T-helper 2 cell treated with Interferon-gamma antibody and Interleukin-4, amounts not matched to agents 5 μg/mL and 100 μg/mL, for 36 hours (primary cell): ENCODE results near the gene VPREB1.

Experiments used
- DNase-seq: peaks from one replicate; pipeline ENCODE4 v3.0.0; 2021; ENCODE audit warnings: low spot score
- H3K27ac Mint-ChIP-seq: one replicate; pipeline ENCODE4 v1.8.0; 2021; ENCODE audit warnings: mild to moderate bottlenecking, mixed read lengths
- H3K27me3 Mint-ChIP-seq: one replicate; pipeline ENCODE4 v1.8.0; 2021; ENCODE audit warnings: low read depth, mixed read lengths
- H3K36me3 Mint-ChIP-seq: one replicate; pipeline ENCODE4 v1.8.0; 2021; ENCODE audit warnings: low read depth, mixed read lengths
- H3K4me1 Mint-ChIP-seq: one replicate; pipeline ENCODE4 v1.8.0; 2021; ENCODE audit warnings: low read depth, mixed read lengths
- H3K4me3 Mint-ChIP-seq: one replicate; pipeline ENCODE4 v1.8.0; 2022; ENCODE audit warnings: mild to moderate bottlenecking, moderate library complexity, mixed read lengths
- H3K9me3 Mint-ChIP-seq: one replicate; pipeline ENCODE4 v1.8.0; 2021; ENCODE audit warnings: mixed read lengths

VPREB1 gene

DNA sequence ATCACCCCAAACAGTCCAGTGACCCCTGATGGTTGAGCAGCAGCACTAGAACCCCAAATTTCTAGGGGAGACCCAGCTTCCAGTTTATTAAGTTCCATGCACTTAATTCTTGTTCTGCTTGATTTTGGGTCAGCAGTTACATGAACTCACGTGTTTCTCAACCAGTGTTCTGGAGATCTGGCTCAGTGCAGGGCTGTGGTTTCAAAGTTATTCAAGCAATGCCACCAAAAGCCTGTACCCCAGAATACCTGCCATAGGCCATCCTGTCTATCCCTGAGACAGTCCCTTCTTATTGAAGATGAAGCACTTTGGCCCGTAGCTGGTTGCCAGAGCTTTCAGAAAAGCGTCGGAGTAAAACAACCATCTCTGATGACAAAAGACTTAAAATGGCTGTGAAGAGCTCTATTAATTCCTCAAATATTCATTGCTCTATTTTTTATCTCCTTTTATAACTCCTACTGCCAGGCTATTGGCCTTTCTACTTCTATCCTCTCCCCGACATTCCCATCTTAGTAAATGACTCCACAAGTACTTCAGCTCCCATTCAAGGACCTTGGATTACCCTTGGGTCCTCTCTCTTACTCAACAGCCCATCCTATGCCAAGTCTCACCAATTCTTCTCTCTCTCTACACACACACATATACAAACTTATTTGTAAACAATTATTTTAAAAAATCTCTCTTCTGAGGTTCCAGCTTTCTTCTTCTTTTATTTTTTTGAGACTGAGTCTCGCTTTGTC is 18.0 kb upstream of the VPREB1 start:
- no peak overlapping the region for H3K4me3 Mint-ChIP-seq
- no peak for DNase-seq
- H3K9me3 Mint-ChIP-seq = no peaks in the 10 kb centered on the region
- no peaks in the 10 kb centered on the region for H3K4me1 Mint-ChIP-seq
- H3K27ac Mint-ChIP-seq = no peak overlapping the region
- H3K36me3 Mint-ChIP-seq = no peaks in the 10 kb centered on the region
- H3K27me3 Mint-ChIP-seq = no peaks in the 10 kb centered on the region

DNA sequence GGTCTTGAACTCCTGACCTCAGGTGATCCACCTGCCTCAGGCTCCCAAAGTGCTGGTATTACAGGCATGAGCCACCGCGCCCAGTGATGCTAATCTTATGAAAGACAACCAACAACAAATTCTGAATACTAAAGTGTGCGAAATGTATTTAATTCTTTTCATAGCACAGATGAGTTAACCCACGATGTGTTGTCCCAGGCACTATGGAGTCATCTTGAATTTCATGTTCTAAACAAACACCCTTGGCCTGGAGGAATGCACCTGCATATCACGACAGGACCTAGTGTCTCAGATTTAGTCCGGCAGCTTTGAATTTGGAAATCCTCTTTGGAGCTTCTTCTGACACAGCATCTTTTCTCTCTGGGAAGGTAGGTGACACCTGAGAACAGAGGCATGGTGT is 16.2 kb upstream of the VPREB1 start:
- Mint-ChIP-seq H3K27ac (no peak overlapping the region), H3K9me3 (no peaks in the 10 kb centered on the region), H3K4me1 (no peaks in the 10 kb centered on the region)

DNA sequence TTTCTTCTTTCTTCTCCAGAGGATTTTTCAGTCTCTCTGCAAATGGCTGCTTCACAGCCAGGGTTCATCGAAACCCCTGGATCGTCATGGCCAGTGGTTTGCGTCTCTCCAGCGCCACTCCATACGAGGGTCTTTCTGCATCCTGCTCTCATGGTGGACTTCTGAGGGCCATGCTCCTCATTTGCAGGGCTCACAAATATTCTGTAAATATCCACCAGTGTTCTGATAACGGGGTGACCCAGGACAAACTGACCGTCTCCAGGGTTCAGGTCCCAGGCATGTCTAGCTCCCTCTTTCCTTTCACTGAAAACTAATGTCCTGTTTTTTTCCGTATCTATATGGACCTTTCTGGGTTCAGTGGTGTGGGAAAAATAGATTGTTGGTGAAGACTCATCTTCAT is 15.7 kb upstream of the VPREB1 start:
- Mint-ChIP-seq H3K27me3 (no peaks in the 10 kb centered on the region), H3K4me3 (no peak overlapping the region), H3K36me3 (no peaks in the 10 kb centered on the region), H3K4me1 (peaks cover under 1% of the 10 kb centered on the region), H3K9me3 (no peaks in the 10 kb centered on the region), H3K27ac (no peak overlapping the region)
- no peak for DNase-seq

More for the DNA sequence above, 16.2 kb upstream of the VPREB1 start:
- DNase-seq = no peak
- no peaks in the 10 kb centered on the region for H3K27me3 Mint-ChIP-seq
- no peaks in the 10 kb centered on the region for H3K36me3 Mint-ChIP-seq
- H3K4me3 Mint-ChIP-seq = no peak overlapping the region

DNA sequence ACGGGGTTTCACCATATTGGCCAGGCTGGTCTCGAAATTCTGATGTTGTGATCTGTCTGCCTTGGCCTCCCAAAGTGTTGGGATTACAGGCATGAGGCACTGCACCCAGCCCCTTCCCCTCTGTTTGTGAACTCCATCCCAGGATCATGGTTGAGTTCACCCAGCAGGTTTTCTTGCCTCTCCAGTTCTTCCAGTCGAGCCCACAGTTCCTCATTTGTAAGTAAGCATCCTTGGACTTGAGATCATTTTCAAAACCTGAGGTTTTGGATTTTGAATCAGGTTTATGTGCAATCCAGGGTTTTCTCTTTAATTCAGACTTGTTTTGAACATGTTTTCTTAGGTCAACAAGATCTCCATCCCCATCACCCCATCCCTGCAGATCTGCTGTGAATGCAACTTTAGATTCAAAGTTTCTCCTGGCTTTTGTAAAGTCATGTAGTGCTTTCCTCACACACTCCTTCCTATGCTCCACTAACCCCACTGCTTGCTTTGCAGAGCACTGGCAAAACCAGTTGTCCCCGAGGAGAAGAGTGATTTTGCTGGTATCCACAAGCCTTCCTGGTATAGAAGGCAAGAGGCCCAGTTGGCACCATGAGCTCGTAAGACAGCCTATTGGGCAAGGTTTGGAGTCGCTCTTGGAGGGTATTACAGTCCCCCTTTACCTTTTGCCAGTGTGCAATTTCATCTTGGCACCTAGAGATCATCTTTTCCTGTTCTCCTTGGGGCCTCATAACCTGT is 14.7 kb upstream of the VPREB1 start:
- no peak overlapping the region for H3K27ac Mint-ChIP-seq
- no peak overlapping the region for H3K4me3 Mint-ChIP-seq
- DNase-seq = no peak
- peaks cover 4% of the 10 kb centered on the region for H3K4me1 Mint-ChIP-seq
- H3K9me3 Mint-ChIP-seq = no peaks in the 10 kb centered on the region
- no peaks in the 10 kb centered on the region for H3K27me3 Mint-ChIP-seq
- no peaks in the 10 kb centered on the region for H3K36me3 Mint-ChIP-seq

DNA sequence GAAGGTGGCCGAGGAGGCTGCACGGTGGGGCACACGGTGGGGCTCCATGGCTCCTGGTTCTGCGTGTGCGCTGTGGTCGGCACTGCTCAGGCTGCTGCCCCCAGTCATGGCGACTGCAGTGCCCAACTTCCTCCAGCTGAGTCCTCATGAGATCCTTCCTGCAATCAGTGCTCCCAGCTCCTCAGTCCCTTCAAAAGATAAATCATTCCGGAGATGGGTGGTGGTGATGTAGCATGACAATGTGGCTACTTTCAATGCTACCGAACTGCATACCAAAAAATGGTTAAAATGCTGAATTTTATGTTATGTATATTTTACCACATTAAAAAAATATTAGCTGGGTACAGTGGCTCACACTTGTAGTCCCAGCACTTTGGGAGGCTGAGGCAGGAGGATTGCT is 14.1 kb upstream of the VPREB1 start:
- no peaks in the 10 kb centered on the region for H3K27me3 Mint-ChIP-seq
- no peak for DNase-seq
- no peaks in the 10 kb centered on the region for H3K9me3 Mint-ChIP-seq
- no peak overlapping the region for H3K27ac Mint-ChIP-seq
- peaks cover 9% of the 10 kb centered on the region for H3K4me1 Mint-ChIP-seq
- no peaks in the 10 kb centered on the region for H3K36me3 Mint-ChIP-seq
- H3K4me3 Mint-ChIP-seq = no peak overlapping the region

DNA sequence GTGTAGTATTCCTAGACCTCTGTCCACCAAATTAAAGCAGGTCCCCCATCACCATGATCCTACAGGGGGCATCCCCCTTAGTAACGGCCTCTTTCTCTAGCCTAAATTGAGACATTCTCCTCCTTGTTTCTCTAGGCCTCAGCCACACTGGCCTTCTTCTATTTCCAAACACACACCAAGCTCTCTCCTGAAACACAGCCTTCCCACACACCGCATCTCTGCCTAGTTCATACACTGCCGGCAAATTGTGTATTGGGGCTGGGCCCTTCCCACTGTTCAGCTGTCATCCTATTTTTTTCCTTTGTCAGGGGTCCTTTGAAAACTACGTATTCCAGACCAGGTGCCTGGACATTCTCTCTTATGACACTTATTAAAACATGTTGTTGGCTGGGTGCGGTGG is 11.5 kb upstream of the VPREB1 start:
- Mint-ChIP-seq H3K27me3 (no peaks in the 10 kb centered on the region), H3K27ac (no peak overlapping the region), H3K9me3 (no peaks in the 10 kb centered on the region), H3K4me3 (no peak overlapping the region), H3K36me3 (no peaks in the 10 kb centered on the region), H3K4me1 (peaks cover 11% of the 10 kb centered on the region)
- DNase-seq = no peak

DNA sequence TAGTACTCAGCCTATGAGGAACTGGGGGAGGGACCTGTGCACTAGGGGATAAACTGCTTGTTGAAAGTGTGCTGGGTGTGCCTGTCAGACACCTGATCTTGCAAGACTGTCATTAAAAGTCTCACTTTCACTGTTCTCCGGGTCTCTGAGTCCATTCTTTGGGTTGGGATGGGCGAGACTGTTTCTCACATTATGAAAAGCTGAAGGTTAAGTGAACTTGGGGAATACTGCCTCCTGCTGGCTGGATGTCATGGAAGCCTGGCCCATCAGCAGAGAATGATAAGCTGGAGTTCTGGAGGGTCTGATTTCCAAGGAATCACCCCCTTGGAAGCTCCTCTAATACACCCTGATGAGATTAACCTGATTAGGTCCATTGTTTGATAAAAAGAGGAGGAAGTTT is 9.0 kb upstream of the VPREB1 start:
- Mint-ChIP-seq H3K4me1 (peaks cover 11% of the 10 kb centered on the region), H3K27ac (peak overlapping the region; percentile 10), H3K4me3 (no peak overlapping the region), H3K27me3 (no peaks in the 10 kb centered on the region), H3K36me3 (no peaks in the 10 kb centered on the region), H3K9me3 (no peaks in the 10 kb centered on the region)
- DNase-seq = peak; percentile 36

DNA sequence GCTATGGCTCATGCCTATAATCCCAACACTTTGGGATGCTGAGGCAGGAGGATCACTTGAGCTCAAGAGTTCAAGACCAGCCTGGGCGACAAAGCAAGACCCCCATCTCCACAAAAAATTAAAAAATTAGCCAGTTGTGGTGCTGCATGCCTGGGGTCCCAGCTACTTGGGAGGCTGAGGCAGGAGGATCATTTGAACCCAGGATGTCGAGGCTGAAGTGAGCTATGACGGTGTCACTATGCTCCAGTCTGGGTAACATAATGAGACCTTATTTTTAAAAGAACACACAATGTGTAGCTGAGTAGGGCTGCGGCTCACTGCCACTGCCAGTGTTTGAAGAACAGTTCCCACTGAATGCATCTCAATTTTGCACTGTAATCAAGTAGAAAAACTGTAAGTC is 7.1 kb upstream of the VPREB1 start:
- DNase-seq = no peak
- Mint-ChIP-seq H3K27me3 (peaks cover 3% of the 10 kb centered on the region), H3K4me3 (no peak overlapping the region), H3K27ac (no peak overlapping the region), H3K36me3 (no peaks in the 10 kb centered on the region), H3K4me1 (peaks cover 11% of the 10 kb centered on the region), H3K9me3 (no peaks in the 10 kb centered on the region)

DNA sequence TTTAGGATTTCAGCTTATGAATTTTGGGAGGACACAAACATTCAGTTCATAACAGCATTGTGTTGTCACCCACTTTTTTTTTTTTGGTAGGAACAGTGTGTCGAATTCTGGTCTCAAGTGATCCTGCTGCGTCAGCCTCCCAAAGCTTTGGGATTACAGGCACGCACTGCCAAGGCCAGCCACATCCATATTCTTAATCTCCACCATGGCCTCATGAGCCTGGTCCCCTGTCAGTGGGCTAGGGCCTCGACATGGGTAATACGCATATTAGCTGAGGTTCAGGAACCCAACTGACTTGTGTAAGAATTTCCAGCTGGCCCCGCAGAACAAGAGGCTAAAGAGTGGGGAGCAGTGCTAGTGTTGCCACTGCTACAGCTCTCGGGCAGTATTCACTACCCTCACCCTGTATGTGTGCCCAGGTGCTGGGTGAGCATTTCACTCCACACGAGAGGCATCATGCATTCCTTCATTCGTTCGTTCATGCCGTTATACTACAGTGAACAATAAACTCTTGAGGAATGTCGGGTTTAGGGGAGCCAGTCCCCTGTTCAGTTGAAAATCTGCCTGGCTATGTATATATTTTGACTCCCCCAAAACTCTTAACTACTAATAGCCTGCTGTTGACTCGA is 5.2 kb upstream of the VPREB1 start:
- DNase-seq = no peak
- H3K4me3 Mint-ChIP-seq = no peak overlapping the region
- H3K9me3 Mint-ChIP-seq = no peaks in the 10 kb centered on the region
- H3K36me3 Mint-ChIP-seq = no peaks in the 10 kb centered on the region
- no peak overlapping the region for H3K27ac Mint-ChIP-seq
- peaks cover 6% of the 10 kb centered on the region for H3K27me3 Mint-ChIP-seq
- peaks cover 12% of the 10 kb centered on the region for H3K4me1 Mint-ChIP-seq

DNA sequence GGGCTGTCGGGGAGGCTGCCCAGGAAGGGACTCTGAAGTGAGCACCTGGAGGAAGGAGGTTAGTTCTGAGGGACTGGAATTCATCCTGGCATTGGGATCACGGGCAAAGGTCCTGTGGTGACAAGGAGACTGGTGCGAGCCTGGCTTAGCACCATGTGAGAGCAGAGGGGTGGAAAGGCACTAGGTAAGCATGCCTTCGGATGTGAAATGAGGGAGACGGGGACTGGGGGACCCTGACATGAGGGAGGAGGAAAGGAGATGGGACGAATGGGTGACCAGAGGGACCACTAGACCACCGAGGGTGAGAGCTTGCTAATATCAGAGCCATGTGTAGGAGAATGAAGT is 3.1 kb upstream of the VPREB1 start:
- H3K4me3 Mint-ChIP-seq = no peak overlapping the region

DNA sequence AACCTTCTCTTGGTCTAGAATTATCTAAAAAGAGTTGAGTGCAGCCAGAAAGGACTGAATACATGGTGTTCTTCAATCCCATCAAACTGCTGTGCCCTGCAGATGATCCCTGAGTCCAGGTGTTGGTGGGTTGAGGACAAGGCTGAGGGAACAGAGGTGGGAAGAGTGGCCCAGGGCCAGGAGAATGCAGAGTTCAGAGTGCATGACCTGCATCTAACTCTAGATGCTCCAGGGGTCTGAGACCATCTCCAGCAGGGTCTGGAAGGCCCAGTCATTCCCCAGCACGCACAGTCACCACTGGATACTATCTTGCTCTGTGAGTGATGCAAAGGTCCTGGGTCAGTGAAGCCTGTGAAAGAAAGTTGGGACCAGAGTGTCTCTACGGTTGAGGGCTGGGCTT is 2.1 kb upstream of the VPREB1 start:
- no peak for DNase-seq
- H3K36me3 Mint-ChIP-seq = no peaks in the 10 kb centered on the region
- peaks cover 9% of the 10 kb centered on the region for H3K4me1 Mint-ChIP-seq
- no peak overlapping the region for H3K4me3 Mint-ChIP-seq
- no peak overlapping the region for H3K27ac Mint-ChIP-seq
- H3K27me3 Mint-ChIP-seq = peaks cover 6% of the 10 kb centered on the region
- H3K9me3 Mint-ChIP-seq = no peaks in the 10 kb centered on the region

More for the DNA sequence above, 3.1 kb upstream of the VPREB1 start:
- Mint-ChIP-seq H3K36me3 (no peaks in the 10 kb centered on the region), H3K4me1 (peaks cover 9% of the 10 kb centered on the region), H3K27ac (no peak overlapping the region), H3K9me3 (no peaks in the 10 kb centered on the region), H3K27me3 (peaks cover 6% of the 10 kb centered on the region)
- DNase-seq = no peak

DNA sequence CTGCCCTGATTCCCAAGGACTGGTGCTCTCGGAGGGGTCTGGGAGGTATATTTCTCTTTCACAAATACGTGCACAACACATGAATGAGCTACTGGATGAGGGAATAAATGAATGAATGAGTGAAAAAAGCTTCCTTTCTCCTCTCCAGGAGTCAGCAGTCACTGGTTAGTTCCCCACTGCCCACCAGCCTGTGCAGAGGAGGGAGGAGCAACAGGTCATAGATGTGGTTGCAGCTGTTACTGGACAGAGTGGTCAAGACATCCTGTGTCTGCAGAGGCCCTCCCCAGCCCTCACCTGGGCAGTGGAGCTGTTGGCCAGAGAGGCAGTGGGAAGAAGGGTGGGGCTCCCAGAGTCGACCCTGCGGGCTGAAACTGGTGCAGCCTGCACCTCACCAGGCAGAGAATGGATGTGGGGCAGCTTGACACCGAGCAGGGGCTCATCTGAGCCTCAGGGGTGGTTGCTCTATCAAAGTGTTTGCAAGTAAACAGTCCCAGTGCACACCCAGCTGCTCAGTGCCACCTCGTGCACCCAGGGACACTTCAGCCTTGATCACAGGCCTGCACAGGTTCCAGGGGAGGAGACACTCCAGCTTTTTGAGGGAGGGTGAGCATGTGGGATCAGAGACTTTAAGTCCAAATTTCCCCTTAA is 1.4 kb upstream of the VPREB1 start:
- Mint-ChIP-seq H3K4me1 (peaks cover 11% of the 10 kb centered on the region), H3K36me3 (no peaks in the 10 kb centered on the region), H3K27me3 (peaks cover 6% of the 10 kb centered on the region), H3K4me3 (no peak overlapping the region), H3K27ac (no peak overlapping the region), H3K9me3 (no peaks in the 10 kb centered on the region)
- DNase-seq = no peak

DNA sequence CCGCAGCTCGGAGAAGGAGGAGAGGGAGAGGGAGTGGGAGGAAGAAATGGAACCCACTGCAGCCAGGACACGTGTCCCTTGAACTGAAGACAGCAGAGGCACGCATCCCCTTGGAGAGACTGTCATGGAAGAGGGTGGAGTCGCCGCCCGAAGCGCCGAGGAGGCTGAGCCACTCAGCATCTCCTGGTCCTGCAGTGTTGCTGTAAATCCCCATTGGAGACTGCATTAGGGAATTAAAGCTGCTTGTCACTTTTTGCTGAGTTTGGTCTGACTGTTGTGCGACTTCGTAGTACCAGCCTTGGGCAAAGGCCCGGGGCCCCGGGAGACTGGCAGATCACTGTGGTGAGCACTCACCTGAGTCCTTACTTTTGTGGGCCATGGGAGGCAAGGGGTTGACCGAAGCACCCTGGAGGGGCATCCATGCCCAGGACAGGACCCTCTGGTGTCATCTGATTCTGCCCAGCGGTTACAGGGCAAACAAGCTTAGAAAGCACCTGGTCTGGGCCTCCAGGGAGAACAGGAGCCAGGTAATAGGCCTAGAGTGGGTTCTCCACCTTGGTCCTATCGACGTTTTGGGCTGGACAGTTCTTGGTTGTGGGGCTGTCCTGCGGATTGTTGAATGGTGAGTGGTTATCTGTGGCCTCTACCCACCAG is 797 bp downstream of the VPREB1 start:
- no peak overlapping the region for H3K27ac Mint-ChIP-seq
- H3K4me1 Mint-ChIP-seq = peaks cover 23% of the 10 kb centered on the region
- peaks cover 6% of the 10 kb centered on the region for H3K27me3 Mint-ChIP-seq
- DNase-seq = no peak
- H3K36me3 Mint-ChIP-seq = no peaks in the 10 kb centered on the region
- no peaks in the 10 kb centered on the region for H3K9me3 Mint-ChIP-seq
- H3K4me3 Mint-ChIP-seq = no peak overlapping the region
